ENCODE data around the gene GTF2IRD1. TPM values are rescaled to one million over a fixed set of nuclear protein-coding genes. Genes with fewer than 3 reads are reported as not detected.

The GTF2IRD1 gene
- total RNA-seq, 5 donors from 2014 or later (not counting 1 experiment from before 2014, with no cell fraction given), result 1.2 to 6.9 (median 3.3) TPM

DNA sequence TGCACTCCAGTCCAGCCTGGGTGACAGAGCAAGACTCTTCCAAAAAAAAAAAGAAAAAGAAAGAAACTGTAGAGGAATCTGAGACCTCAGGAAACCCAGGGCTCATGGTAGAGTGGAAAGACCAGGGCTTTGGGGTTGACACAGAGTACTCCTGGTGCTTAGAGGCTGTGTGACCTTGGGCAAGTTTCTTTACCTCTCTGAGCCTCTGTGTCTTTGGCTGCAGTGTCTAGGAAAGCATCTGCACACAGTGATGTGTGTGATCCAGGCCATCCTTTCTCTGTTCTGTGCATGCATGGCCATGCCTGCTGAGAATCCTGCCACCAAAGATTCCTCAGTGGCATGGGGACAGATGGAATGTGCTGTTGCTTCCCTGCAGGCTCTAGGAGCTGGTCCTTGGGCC, 132.1 kb downstream of the GTF2IRD1 start:
- Histone ChIP-seq H3K36me3 (ENCODE audit: control insufficient read depth in 2 of 2, extremely low read depth in 1 of 2, insufficient read depth in 1 of 2, low read length in 1 of 2) (no peaks in the 10 kb centered on the region), H3K4me3 (ENCODE audit: control insufficient read depth in 1 of 2, extremely low read depth in 1 of 2, low read length in 1 of 2) (no peak overlapping the region), H3K4me1 (ENCODE audit: control insufficient read depth in 1 of 2, extremely low read depth in 1 of 2, insufficient read depth in 2 of 2, low read length in 2 of 2) (no peaks in the 10 kb centered on the region), H3K27ac (ENCODE audit: low read length) (no peak overlapping the region), H3K9me3 (no peaks in the 10 kb centered on the region), H3K27me3 (replicated peaks in 1 of 2; ENCODE audit: control insufficient read depth in 2 of 2, extremely low read depth in 1 of 2, insufficient read depth in 2 of 2, low read length in 1 of 2) (peaks cover 0 to 5% of the 10 kb centered on the region in 2 experiments)
- no peak for ATAC-seq (replicated peaks in 1 of 4)
- Mint-ChIP-seq H3K4me1 (no peaks in the 10 kb centered on the region), H3K4me3 (no peak overlapping the region), H3K36me3 (no peaks in the 10 kb centered on the region), H3K27ac (no peak overlapping the region), H3K27me3 (no peaks in the 10 kb centered on the region), H3K9me3 (no peaks in the 10 kb centered on the region)
- CTCF ChIA-PET, result no interaction called here
- POLR2A ChIA-PET, result no interaction called here
- DNase-seq, result no peak

DNA sequence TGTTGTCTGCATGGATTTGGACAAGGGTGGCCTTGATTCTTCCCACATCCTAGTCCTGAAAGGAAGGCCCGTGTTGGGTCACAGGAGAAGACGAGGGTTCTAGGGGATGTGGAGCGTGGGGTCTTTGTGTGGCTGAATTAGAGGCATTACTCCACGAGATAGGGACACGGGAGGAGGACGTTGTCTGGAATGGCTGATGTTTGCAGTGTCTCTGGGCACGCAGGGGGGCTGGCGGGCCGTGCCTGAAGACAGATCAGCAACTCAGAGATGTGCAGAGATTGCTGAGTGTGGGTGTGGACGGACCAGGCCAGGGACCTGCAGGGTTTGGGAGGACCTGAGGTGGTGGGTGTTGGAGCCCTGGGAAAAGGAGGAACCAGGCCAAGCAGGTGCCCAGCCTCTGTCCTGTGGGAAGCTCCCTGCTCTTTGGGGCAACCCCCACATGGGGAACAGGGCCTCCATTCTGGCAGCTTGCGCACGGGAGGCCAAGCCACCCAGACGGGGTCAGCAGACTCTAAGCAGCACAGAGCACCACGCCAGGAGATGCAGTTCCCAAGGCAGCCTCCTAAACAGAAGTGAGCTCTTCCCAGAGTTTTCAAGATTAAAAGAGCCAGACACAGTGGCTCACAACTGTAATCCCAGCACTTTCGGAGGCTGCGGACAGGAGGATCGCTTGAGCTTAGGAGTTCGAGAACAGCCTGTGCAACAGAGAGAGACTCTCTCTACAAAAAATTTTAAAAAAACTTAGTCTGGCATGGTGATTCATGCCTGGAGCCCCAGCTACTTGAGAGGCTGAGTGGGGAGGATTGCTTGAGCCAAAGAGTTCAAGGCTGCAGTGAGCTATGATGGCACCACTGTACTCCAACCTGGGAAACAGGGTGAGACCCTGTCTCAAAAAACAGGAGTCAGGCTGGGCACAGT, 132.8 kb downstream of the GTF2IRD1 start:
- no peak for DNase-seq
- 89% methylated on average over 14 of the region's 18 CpGs for WGBS (ENCODE audit: insufficient coverage)
- Mint-ChIP-seq H3K27me3 (no peaks in the 10 kb centered on the region), H3K9me3 (no peaks in the 10 kb centered on the region), H3K4me1 (no peaks in the 10 kb centered on the region), H3K27ac (no peak overlapping the region), H3K36me3 (no peaks in the 10 kb centered on the region), H3K4me3 (no peak overlapping the region)
- Histone ChIP-seq H3K27me3 (replicated peaks in 1 of 2; ENCODE audit: control insufficient read depth in 2 of 2, extremely low read depth in 1 of 2, insufficient read depth in 2 of 2, low read length in 1 of 2) (peaks cover 0 to under 1% of the 10 kb centered on the region in 2 experiments), H3K4me3 (ENCODE audit: control insufficient read depth in 1 of 2, extremely low read depth in 1 of 2, low read length in 1 of 2) (no peak overlapping the region), H3K27ac (ENCODE audit: low read length) (no peak overlapping the region), H3K9me3 (no peaks in the 10 kb centered on the region), H3K36me3 (ENCODE audit: control insufficient read depth in 2 of 2, extremely low read depth in 1 of 2, insufficient read depth in 1 of 2, low read length in 1 of 2) (no peaks in the 10 kb centered on the region), H3K4me1 (ENCODE audit: control insufficient read depth in 1 of 2, extremely low read depth in 1 of 2, insufficient read depth in 2 of 2, low read length in 2 of 2) (no peaks in the 10 kb centered on the region)
- ATAC-seq (replicated peaks in 1 of 4), result no peak
- CTCF ChIA-PET, result no interaction called here
- POLR2A ChIA-PET, result no interaction called here

DNA sequence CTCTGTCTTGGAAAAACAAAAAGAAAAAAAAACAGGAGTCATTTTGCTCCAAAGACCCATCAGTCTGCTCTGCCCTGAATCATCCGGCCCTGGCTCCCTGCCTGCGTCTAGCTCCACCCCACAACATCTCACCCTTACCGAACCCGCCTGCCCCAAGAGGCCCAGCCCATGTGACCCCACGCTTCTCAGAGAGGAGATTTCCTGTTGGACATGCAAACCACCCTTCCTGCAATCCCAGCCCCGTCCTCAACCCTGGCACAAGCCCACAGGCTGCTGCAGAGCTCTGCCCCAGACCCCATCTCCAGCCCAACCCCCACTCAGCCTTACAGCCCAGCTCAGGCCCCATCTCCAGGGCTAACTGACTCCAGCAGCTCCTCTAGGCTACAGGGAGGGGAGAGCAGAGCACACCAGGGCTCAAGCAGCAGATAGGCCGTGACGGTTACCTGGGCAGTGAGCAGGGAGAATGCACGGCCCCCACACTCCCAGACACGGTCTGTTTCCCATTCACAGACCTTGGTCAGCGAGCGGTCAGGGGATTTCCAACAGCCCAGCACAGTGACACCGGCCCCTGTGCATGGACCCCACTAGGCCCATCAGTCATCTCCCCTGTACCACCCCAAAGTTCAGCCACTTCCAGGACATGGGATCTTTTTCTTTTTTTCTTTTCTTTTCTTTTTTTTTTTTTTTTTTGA, 133.9 kb downstream of the GTF2IRD1 start:
- Histone ChIP-seq H3K27ac (ENCODE audit: low read length) (no peak overlapping the region), H3K4me3 (ENCODE audit: control insufficient read depth in 1 of 2, extremely low read depth in 1 of 2, low read length in 1 of 2) (no peak overlapping the region), H3K4me1 (ENCODE audit: control insufficient read depth in 1 of 2, extremely low read depth in 1 of 2, insufficient read depth in 2 of 2, low read length in 2 of 2) (no peaks in the 10 kb centered on the region), H3K9me3 (no peaks in the 10 kb centered on the region), H3K36me3 (ENCODE audit: control insufficient read depth in 2 of 2, extremely low read depth in 1 of 2, insufficient read depth in 1 of 2, low read length in 1 of 2) (no peaks in the 10 kb centered on the region), H3K27me3 (replicated peaks in 1 of 2; ENCODE audit: control insufficient read depth in 2 of 2, extremely low read depth in 1 of 2, insufficient read depth in 2 of 2, low read length in 1 of 2) (no peaks in the 10 kb centered on the region)
- WGBS (ENCODE audit: insufficient coverage), result 72% methylated on average over 13 of the region's 13 CpGs
- no peak for DNase-seq
- ChIA-PET CTCF (no interaction called here), POLR2A (no interaction called here)
- Mint-ChIP-seq H3K36me3 (no peaks in the 10 kb centered on the region), H3K27ac (no peak overlapping the region), H3K9me3 (no peaks in the 10 kb centered on the region), H3K4me1 (no peaks in the 10 kb centered on the region), H3K27me3 (no peaks in the 10 kb centered on the region), H3K4me3 (no peak overlapping the region)
- ATAC-seq (replicated peaks in 1 of 4), result no peak

- Histone ChIP-seq H3K36me3 (ENCODE audit: control insufficient read depth in 2 of 2, extremely low read depth in 1 of 2, insufficient read depth in 1 of 2, low read length in 1 of 2) (no peaks in the 10 kb centered on the region), H3K9me3 (no peaks in the 10 kb centered on the region), H3K27me3 (replicated peaks in 1 of 2; ENCODE audit: control insufficient read depth in 2 of 2, extremely low read depth in 1 of 2, insufficient read depth in 2 of 2, low read length in 1 of 2) (no peaks in the 10 kb centered on the region), H3K4me3 (ENCODE audit: control insufficient read depth in 1 of 2, extremely low read depth in 1 of 2, low read length in 1 of 2) (no peak overlapping the region), H3K4me1 (ENCODE audit: control insufficient read depth in 1 of 2, extremely low read depth in 1 of 2, insufficient read depth in 2 of 2, low read length in 2 of 2) (no peaks in the 10 kb centered on the region), H3K27ac (ENCODE audit: low read length) (no peak overlapping the region)
- Mint-ChIP-seq H3K9me3 (no peaks in the 10 kb centered on the region), H3K4me1 (no peaks in the 10 kb centered on the region), H3K27ac (no peak overlapping the region), H3K27me3 (no peaks in the 10 kb centered on the region), H3K36me3 (no peaks in the 10 kb centered on the region), H3K4me3 (no peak overlapping the region)
- ATAC-seq (replicated peaks in 1 of 4) (no peak), DNase-seq (no peak)
- WGBS (ENCODE audit: insufficient coverage), result 97% methylated on average over 12 of the region's 16 CpGs
- ChIA-PET POLR2A (no interaction called here), CTCF (no interaction called here)
These were observed 137.1 kb downstream of the GTF2IRD1 start for GRCh38 chr7:74590813-74591212.

DNA sequence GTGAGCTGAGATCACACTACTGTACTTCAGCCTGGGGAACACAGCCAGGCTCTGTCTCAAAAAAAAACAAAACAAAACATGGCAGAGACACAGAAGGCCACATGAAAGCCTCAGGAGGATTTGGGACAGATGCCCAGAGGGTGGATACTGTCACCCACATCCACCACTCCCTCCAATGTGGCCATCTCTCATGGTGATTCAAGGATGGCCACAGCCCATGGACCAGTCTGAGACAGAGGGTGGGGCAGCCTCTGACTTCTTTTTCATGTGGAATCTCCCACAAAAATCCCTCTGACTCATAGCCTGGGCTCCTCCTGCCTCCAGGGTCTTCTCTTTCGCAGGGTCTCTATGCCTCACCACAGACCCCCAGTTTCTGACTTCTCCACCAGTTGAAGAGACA, 144.9 kb downstream of the GTF2IRD1 start:
- no peak overlapping the region for H3K27ac ChIP-seq (ENCODE audit: low read length)
- Mint-ChIP-seq H3K27me3 (no peaks in the 10 kb centered on the region), H3K4me1 (no peaks in the 10 kb centered on the region), H3K4me3 (no peak overlapping the region), H3K36me3 (no peaks in the 10 kb centered on the region), H3K27ac (no peak overlapping the region), H3K9me3 (no peaks in the 10 kb centered on the region)
- 67% methylated on average over 1 of the region's 1 CpG for WGBS (ENCODE audit: insufficient coverage)
- POLR2A ChIA-PET, result no interaction called here
- H3K36me3 ChIP-seq (ENCODE audit: control insufficient read depth in 2 of 2, extremely low read depth in 1 of 2, insufficient read depth in 1 of 2, low read length in 1 of 2), result no peaks in the 10 kb centered on the region
- CTCF ChIA-PET, result no interaction called here
- DNase-seq (no peak), ATAC-seq (replicated peaks in 1 of 4) (no peak)
- no peaks in the 10 kb centered on the region for H3K27me3 ChIP-seq (replicated peaks in 1 of 2; ENCODE audit: control insufficient read depth in 2 of 2, extremely low read depth in 1 of 2, insufficient read depth in 2 of 2, low read length in 1 of 2)
- H3K4me3 ChIP-seq (ENCODE audit: control insufficient read depth in 1 of 2, extremely low read depth in 1 of 2, low read length in 1 of 2), result no peak overlapping the region
- H3K9me3 ChIP-seq, result no peaks in the 10 kb centered on the region
- no peaks in the 10 kb centered on the region for H3K4me1 ChIP-seq (ENCODE audit: control insufficient read depth in 1 of 2, extremely low read depth in 1 of 2, insufficient read depth in 2 of 2, low read length in 2 of 2)

DNA sequence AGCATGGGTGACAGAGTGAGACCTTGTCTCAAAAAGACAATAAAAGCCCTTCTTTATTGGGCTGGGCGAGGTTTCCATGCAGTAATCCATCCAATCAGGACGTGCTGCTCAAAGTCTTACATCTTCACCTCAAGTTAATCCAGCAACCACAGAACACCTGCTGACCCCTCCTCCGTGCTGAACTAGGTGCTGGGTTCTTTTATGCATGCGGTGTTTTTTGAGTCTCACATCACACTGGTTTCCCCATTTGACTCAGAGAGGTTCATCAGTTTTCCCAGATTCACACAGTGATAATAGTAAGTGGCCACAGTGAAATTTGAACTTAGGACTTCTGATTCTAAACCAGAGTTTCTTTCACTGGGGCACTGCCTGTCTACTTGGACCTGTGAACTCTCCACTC, 145.5 kb downstream of the GTF2IRD1 start:
- WGBS (ENCODE audit: insufficient coverage), result 34% methylated on average over 4 of the region's 4 CpGs
- no peak overlapping the region for H3K27ac Mint-ChIP-seq
- no peak for ATAC-seq (replicated peaks in 1 of 4)

More for the DNA sequence above, 145.5 kb downstream of the GTF2IRD1 start:
- no peaks in the 10 kb centered on the region for H3K27me3 Mint-ChIP-seq
- ChIA-PET POLR2A (no interaction called here), CTCF (no interaction called here)
- H3K36me3 Mint-ChIP-seq, result no peaks in the 10 kb centered on the region
- H3K4me1 ChIP-seq (ENCODE audit: control insufficient read depth in 1 of 2, extremely low read depth in 1 of 2, insufficient read depth in 2 of 2, low read length in 2 of 2), result no peaks in the 10 kb centered on the region
- H3K9me3 Mint-ChIP-seq, result no peaks in the 10 kb centered on the region
- no peaks in the 10 kb centered on the region for H3K27me3 ChIP-seq (replicated peaks in 1 of 2; ENCODE audit: control insufficient read depth in 2 of 2, extremely low read depth in 1 of 2, insufficient read depth in 2 of 2, low read length in 1 of 2)
- H3K4me3 Mint-ChIP-seq, result no peak overlapping the region
- no peak overlapping the region for H3K4me3 ChIP-seq (ENCODE audit: control insufficient read depth in 1 of 2, extremely low read depth in 1 of 2, low read length in 1 of 2)
- H3K27ac ChIP-seq (ENCODE audit: low read length), result no peak overlapping the region
- H3K9me3 ChIP-seq, result no peaks in the 10 kb centered on the region
- no peaks in the 10 kb centered on the region for H3K4me1 Mint-ChIP-seq
- DNase-seq, result no peak
- H3K36me3 ChIP-seq (ENCODE audit: control insufficient read depth in 2 of 2, extremely low read depth in 1 of 2, insufficient read depth in 1 of 2, low read length in 1 of 2), result no peaks in the 10 kb centered on the region
